A549 (cell line): ENCODE data around the gene NAA38. TPM values are rescaled to one million over a fixed set of nuclear protein-coding genes. Genes with fewer than 3 reads are reported as not detected.
A peak's percentile ranks its signal among the peaks of the same experiment; 100 is the strongest.

Experiments
- ATAC-seq, 2 experiments: fragments of 200-7000 bp in 1 of 2; fragments of >200 bp in 1 of 2; cut with Nextera tagmentation in 1 of 2; cut with Tn5 transposase in 1 of 2; 3 replicates each; pipeline versions ENCODE4 v1.8.0 to v1.9.1; 2018 to 2020; ENCODE audit warnings: mild to moderate bottlenecking in 1 of 2, moderate library complexity in 1 of 2
- CTCF ChIA-PET: fragments of 300-600 bp; sonication (Branson Sonifier 250); formaldehyde crosslinking; extraction: SDS; loops from one replicate; lab custom pipeline; 2021; ENCODE audit warnings: antibody characterized with exemption, inconsistent platforms; lab: Yijun Ruan, JAX
- POLR2A ChIA-PET: fragments of 350-600 bp; formaldehyde crosslinking; extraction: SDS; loops from one replicate; lab custom pipeline; 2021; ENCODE audit warnings: antibody characterized with exemption, inconsistent platforms; lab: Yijun Ruan, JAX
- DNase-seq, 2 experiments: peaks; one replicate each; pipeline versions ENCODE4 v3.0.0 to v3.0.0-alpha.2; 2011 to 2016; ENCODE audit warnings: low read depth in 1 of 2, low spot score in 1 of 2
- FAIRE-seq: peaks from 2 replicates; lab custom pipeline; 2011; peaks lifted over from hg19 to GRCh38; lab: Jason Lieb, UNC
- H3K27ac ChIP-seq, 2 experiments: fragments of >200 bp; sonication (Bioruptor Twin); formaldehyde crosslinking; 3 replicates each; pipeline ENCODE4 v1.5.1; 2016 to 2017
- H3K4me1 ChIP-seq: fragments of >200 bp; sonication (Bioruptor Twin); formaldehyde crosslinking; 3 replicates; pipeline ENCODE4 v1.6.1; 2016
- H3K4me2 ChIP-seq: fragments of >200 bp; sonication (Bioruptor Twin); formaldehyde crosslinking; 3 replicates; pipeline ENCODE4 v1.6.1; 2016
- H3K4me3 ChIP-seq: fragments of >200 bp; sonication (Bioruptor Twin); formaldehyde crosslinking; 3 replicates; pipeline ENCODE4 v1.5.1; 2016
- H3K9me3 ChIP-seq: fragments of >200 bp; sonication (Bioruptor Twin); formaldehyde crosslinking; 3 replicates; pipeline ENCODE4 v1.6.1; 2016
- ATOH8 ChIP-seq: fragments of 250-450 bp; sonication (Bioruptor Pico); IDR thresholded peaks from 2 replicates; pipeline ENCODE4 v1.5.0; 2020; ENCODE audit warnings: low read depth, mild to moderate bottlenecking, moderate library complexity
- BCL3 ChIP-seq: fragments of >200 bp; sonication (Bioruptor Twin); formaldehyde crosslinking; IDR thresholded peaks from 3 replicates; pipeline ENCODE4 v1.6.1; 2016
- CBX2 ChIP-seq: fragments of 200-600 bp; sonication (generic); IDR thresholded peaks from 2 replicates; pipeline ENCODE4 v1.6.1; 2016; ENCODE audit warnings: low read depth, mild to moderate bottlenecking, borderline replicate concordance
- CEBPB ChIP-seq, 2 experiments: fragments of >200 bp in 1 of 2; sonication (Bioruptor Twin) in 1 of 2; formaldehyde crosslinking in 1 of 2; IDR thresholded peaks; 2 replicates each; pipeline ENCODE4 v1.6.1; 2012 to 2016
- CHD4 ChIP-seq: fragments of 200-600 bp; sonication (generic); IDR thresholded peaks from 2 replicates; pipeline ENCODE4 v1.6.1; 2016; ENCODE audit warnings: antibody characterized with exemption, mild to moderate bottlenecking, borderline replicate concordance
- E2F6 ChIP-seq: IDR thresholded peaks from 2 replicates; pipeline ENCODE4 v1.6.1; 2012; ENCODE audit warnings: low read depth, borderline replicate concordance
- EHF ChIP-seq: fragments of 250-450 bp; sonication (Bioruptor Pico); IDR thresholded peaks from 2 replicates; pipeline ENCODE4 v1.5.0; 2020; ENCODE audit warnings: mild to moderate bottlenecking
- ELK1 ChIP-seq: fragments of 150-350 bp; IDR thresholded peaks from 2 replicates; pipeline ENCODE4 v1.6.1; 2014; ENCODE audit warnings: low read depth, mild to moderate bottlenecking, low read length
- FOSB ChIP-seq: fragments of 250-450 bp; sonication (Bioruptor Pico); IDR thresholded peaks from 2 replicates; pipeline ENCODE4 v1.5.0; 2020; ENCODE audit warnings: mild to moderate bottlenecking, moderate library complexity
- GATA3 ChIP-seq: IDR thresholded peaks from 2 replicates; pipeline ENCODE4 v1.6.1; 2012; ENCODE audit warnings: borderline replicate concordance
- HMGXB4 ChIP-seq: fragments of 250-450 bp; sonication (Bioruptor Pico); IDR thresholded peaks from 2 replicates; pipeline ENCODE4 v1.5.0; 2021; ENCODE audit warnings: mild to moderate bottlenecking, moderate library complexity, borderline replicate concordance
- HOXB5 ChIP-seq: fragments of 250-450 bp; sonication (Bioruptor Pico); IDR thresholded peaks from 2 replicates; pipeline ENCODE4 v1.5.0; 2020; ENCODE audit warnings: mild to moderate bottlenecking, moderate library complexity
- JUN ChIP-seq, 2 experiments: fragments of >200 bp; sonication (Bioruptor Twin); formaldehyde crosslinking; IDR thresholded peaks; 2 replicates in 1 of 2; 3 replicates in 1 of 2; pipeline ENCODE4 v1.6.1; 2016 to 2017
- MAX ChIP-seq: IDR thresholded peaks from 2 replicates; pipeline ENCODE4 v1.6.1; 2012
- MYC ChIP-seq: IDR thresholded peaks from 2 replicates; pipeline ENCODE4 v1.6.1; 2012; ENCODE audit warnings: mild to moderate bottlenecking, inconsistent platforms, low read length, improper control_type of control experiment, borderline replicate concordance
- NR3C1 ChIP-seq: fragments of >200 bp; sonication (Bioruptor Twin); formaldehyde crosslinking; IDR thresholded peaks from 3 replicates; pipeline ENCODE4 v1.6.1; 2017
- PHF8 ChIP-seq: fragments of 200-600 bp; sonication (generic); IDR thresholded peaks from 2 replicates; pipeline ENCODE4 v1.6.1; 2016; ENCODE audit warnings: low read depth, mild to moderate bottlenecking, antibody characterized with exemption, moderate library complexity, borderline replicate concordance
- RAD21 ChIP-seq, 2 experiments: fragments of >200 bp in 1 of 2; sonication (Bioruptor Twin) in 1 of 2; formaldehyde crosslinking in 1 of 2; IDR thresholded peaks in 1 of 2; conservative IDR thresholded peaks in 1 of 2; 2 replicates in 1 of 2; 3 replicates in 1 of 2; pipeline ENCODE4 v1.6.1; 2012 to 2018; ENCODE audit warnings: inconsistent platforms in 1 of 2
- REST ChIP-seq: fragments of 200-600 bp; sonication (generic); IDR thresholded peaks from 2 replicates; pipeline ENCODE4 v1.6.1; 2016; ENCODE audit warnings: antibody characterized with exemption, mild to moderate bottlenecking, moderate library complexity
- SMC3 ChIP-seq: fragments of >200 bp; sonication (Bioruptor Twin); formaldehyde crosslinking; IDR thresholded peaks from 3 replicates; pipeline ENCODE4 v1.6.1; 2018; ENCODE audit warnings: inconsistent platforms
- TFCP2L1 ChIP-seq: fragments of 250-450 bp; sonication (Bioruptor Pico); IDR thresholded peaks from 2 replicates; pipeline ENCODE4 v1.5.0; 2021; ENCODE audit warnings: mild to moderate bottlenecking
- USF2 ChIP-seq: fragments of 450-650 bp; IDR thresholded peaks from 2 replicates; pipeline ENCODE4 v1.6.1; 2014; ENCODE audit warnings: antibody characterized with exemption
- ZNF302 ChIP-seq: fragments of 250-450 bp; sonication (Bioruptor Pico); IDR thresholded peaks from 2 replicates; pipeline ENCODE4 v1.9.0; 2021; ENCODE audit warnings: inconsistent platforms, mild to moderate bottlenecking, moderate library complexity
- WGBS: methylation state at CpG from one replicate; pipeline ENCODE4 v1.1.6; 2017; ENCODE audit errors: missing lambda C conversion rate; 5-methylcytosine and 5-hydroxymethylcytosine counted together
- polyA plus RNA-seq, 4 experiments: library from polyadenylated mRNA; depleted of rRNA in 3 of 4; stranded (reverse); fragments of >200 nt; fragmentation: RNase III in 1 of 4; extraction: RNeasy Plus Mini Kit Qiagen cat#74134 plus additional on column Dnase treatment in 1 of 4; gene quantifications; 2 replicates in 3 of 4; 3 replicates in 1 of 4; pipeline ENCODE4 v1.2.3, GENCODE V29; 2011 to 2017

The NAA38 gene
- polyA plus RNA-seq, 2 of the 4 experiments (the other 2 are of a cell fraction), result 102 to 287 TPM

- TF ChIP-seq E2F6, result no peak
Measured at GRCh38 chr17:7834542-7834956, 22.8 kb downstream of the NAA38 start (continued).

- Histone ChIP-seq H3K4me1 (peaks cover 24% of the 10 kb centered on the region), H3K27ac (peak within 1 kb of the TSS; percentile 76 to 89), H3K4me2 (peak within 1 kb of the TSS; percentile 96), H3K4me3 (peak within 1 kb of the TSS; percentile 60), H3K9me3 (no peaks in the 10 kb centered on the region)
- peak; percentile 92 for FAIRE-seq
- peak; percentile 51 to 78 for ATAC-seq
- ChIA-PET POLR2A (interaction anchor here (0.7 to 6.7 kb wide), 7 partner anchors 8 to 23 kb away, joined by 3 to 44 read pairs (median 8); partner anchors contain the start of genes CYB5D1 and NAA38), CTCF (interaction anchor here (0.6 to 25.1 kb wide), 31 partner anchors 4 to 223 kb away, joined by 3 to 677 read pairs (median 5); partner anchors contain the start of genes KDM6B, NAA38, RNF227 and TMEM88)
- WGBS, result under 1% methylated on average over 32 of the region's 49 CpGs
- peak; percentile 94 to 95 for DNase-seq
- TF ChIP-seq SMC3, result no peak
- peak; percentile 34; the same call in 1 of the 2 replicates for TF ChIP-seq USF2
- no peak for TF ChIP-seq RAD21 (conservative IDR thresholded peaks at IDR 0.05 in 1 of 2, IDR thresholded peaks at IDR 0.05 in 1 of 2)
- TF ChIP-seq MYC, result no peak
- TF ChIP-seq CBX2, result no peak
- no peak for TF ChIP-seq MAX
- TF ChIP-seq CHD4, result no peak
- 0 out of 2 replicates have a peak, but pooled peaks have one; percentile 32 for TF ChIP-seq HMGXB4 (CRISPR knock-in tag)
- no peak for TF ChIP-seq ATOH8
- TF ChIP-seq PHF8, result peak; percentile 15; the same call in 1 of the 2 replicates
- no peak for TF ChIP-seq CEBPB (IDR thresholded peaks at IDR 0.05)
- no peak for TF ChIP-seq HOXB5
- no peak for TF ChIP-seq JUN (IDR thresholded peaks at IDR 0.05)
- TF ChIP-seq FOSB, result no peak
- TF ChIP-seq REST, result peak; percentile 12; the same call in 1 of the 2 replicates
- no peak for TF ChIP-seq NR3C1
- no peak for TF ChIP-seq ZNF302 (CRISPR knock-in tag)
- TF ChIP-seq EHF (CRISPR knock-in tag), result peak; percentile 21; the same call in 1 of the 2 replicates
- TF ChIP-seq BCL3, result no peak
- TF ChIP-seq GATA3, result 0 out of 2 replicates have a peak, but pooled peaks have one; percentile 20
- 0 out of 2 replicates have a peak, but pooled peaks have one; percentile 19 for TF ChIP-seq TFCP2L1 (CRISPR knock-in tag)
- no peak for TF ChIP-seq ELK1
Measured at GRCh38 chr17:7833795-7834541, 23.4 kb downstream of the NAA38 start, which contains the start of gene KDM6B. Gene KDM6B (plus strand): TSS chr17:7834217. CDS start chr17:7845555, 11,338 bp downstream.
